Esophagus muscularis mucosa (tissue), 3 donors: ENCODE measurements around the gene RASL10A.

Source experiments
- CTCF ChIP-seq, 3 experiments: fragments of 200-600 bp in 2 of 3; fragments of 450-650 bp in 1 of 3; sonication (generic) in 2 of 3; IDR thresholded peaks; one replicate each; pipeline ENCODE4 v1.5.1; 2017 to 2019; ENCODE audit warnings: antibody characterized with exemption in 3 of 3, mild to moderate bottlenecking in 2 of 3, moderate library complexity in 1 of 3
- EP300 ChIP-seq: sonication (generic); formaldehyde crosslinking; IDR thresholded peaks from one replicate; pipeline ENCODE4 v1.6.1; 2017; ENCODE audit warnings: antibody characterized with exemption

- TF ChIP-seq EP300: no peak
- no peak for TF ChIP-seq CTCF (IDR thresholded peaks at IDR 0.05)
Measured at GRCh38 chr22:29325356-29325755, 9.9 kb upstream of the RASL10A start.
